IMR-90 (cell line): ENCODE data around the gene PSMD1. TPM values are rescaled to one million over a fixed set of nuclear protein-coding genes. Genes with fewer than 3 reads are reported as not detected.

Experiments
- ATAC-seq: fragments of 200-7000 bp; cut with Tn5 transposase; 2 replicates; pipeline ENCODE4 v1.9.1; 2020; ENCODE audit warnings: low read depth, mild to moderate bottlenecking, moderate library complexity
- BruUV-seq: library from RNA; stranded (reverse); fragments of 400-500 nt; replicated peaks from 2 replicates; lab custom pipeline; 2021; lab: Mats Ljungman, UMichigan
- CTCF ChIA-PET: fragments of 300-600 bp; formaldehyde crosslinking; extraction: SDS; loops from one replicate; lab custom pipeline; 2021; ENCODE audit warnings: antibody characterized with exemption; lab: Yijun Ruan, JAX
- POLR2A ChIA-PET: fragments of 300-600 bp; sonication (Branson Sonifier 250); formaldehyde crosslinking; loops from one replicate; lab custom pipeline; 2022; ENCODE audit warnings: antibody characterized with exemption; ENCODE audit not compliant: unreplicated experiment; lab: Charles Lee
- DNase-seq: peaks from one replicate; pipeline ENCODE4 v3.0.0; 2013
- H2AFZ ChIP-seq: replicated peaks from 2 replicates; pipeline ENCODE3; 2013; ENCODE audit warnings: low read length, mild to moderate bottlenecking; ENCODE audit not compliant: poor library complexity
- H2AK5ac ChIP-seq: 2 replicates; pipeline ENCODE4 v1.6.1; 2013; ENCODE audit warnings: low read depth, low read length, inconsistent platforms
- H2AK9ac ChIP-seq: replicated peaks from 2 replicates; pipeline ENCODE3; 2013; ENCODE audit warnings: mild to moderate bottlenecking, low read depth, low read length, moderate library complexity; ENCODE audit not compliant: poor library complexity
- H2BK120ac ChIP-seq: 2 replicates; pipeline ENCODE4 v1.6.1; 2013; ENCODE audit warnings: low read depth, low read length, inconsistent platforms
- H2BK15ac ChIP-seq: 3 replicates; pipeline ENCODE4 v1.6.1; 2013; ENCODE audit warnings: low read depth, low read length, inconsistent platforms
- H2BK20ac ChIP-seq: 2 replicates; pipeline ENCODE4 v1.6.1; 2013; ENCODE audit warnings: low read depth, mild to moderate bottlenecking, inconsistent platforms, low read length, moderate library complexity
- H2BK5ac ChIP-seq: 2 replicates; pipeline ENCODE4 v1.6.1; 2013; ENCODE audit warnings: mild to moderate bottlenecking, low read depth, low read length, inconsistent platforms; ENCODE audit not compliant: poor library complexity, severe bottlenecking
- H3K14ac ChIP-seq: replicated peaks from 2 replicates; pipeline ENCODE4 v1.6.1; 2013; ENCODE audit warnings: low read depth, low read length, inconsistent platforms
- H3K18ac ChIP-seq: 2 replicates; pipeline ENCODE4 v1.6.1; 2013; ENCODE audit warnings: low read depth, low read length, control low read depth
- H3K23ac ChIP-seq: 2 replicates; pipeline ENCODE4 v1.6.1; 2013; ENCODE audit warnings: low read depth, low read length, inconsistent platforms
- H3K27ac ChIP-seq: 2 replicates; pipeline ENCODE4 v1.5.1; 2013; ENCODE audit warnings: mild to moderate bottlenecking, control low read depth, low read length; ENCODE audit not compliant: insufficient read depth
- H3K27me3 ChIP-seq: 2 replicates; pipeline ENCODE4 v1.6.1; 2013; ENCODE audit warnings: low read length; ENCODE audit not compliant: control insufficient read depth, insufficient read depth
- H3K36me3 ChIP-seq: 2 replicates; pipeline ENCODE4 v1.6.1; 2013; ENCODE audit warnings: low read length, mixed read lengths; ENCODE audit not compliant: control insufficient read depth, insufficient read depth
- H3K4ac ChIP-seq: 2 replicates; pipeline ENCODE4 v1.6.1; 2013; ENCODE audit warnings: low read depth, low read length, inconsistent platforms
- H3K4me1 ChIP-seq: 2 replicates; pipeline ENCODE4 v1.6.1; 2013; ENCODE audit warnings: low read length, mixed read lengths; ENCODE audit not compliant: control insufficient read depth, insufficient read depth
- H3K4me2 ChIP-seq: 2 replicates; pipeline ENCODE4 v1.6.1; 2013; ENCODE audit warnings: low read depth, mild to moderate bottlenecking, control low read depth, low read length, moderate library complexity
- H3K4me3 ChIP-seq: 2 replicates; pipeline ENCODE4 v1.5.1; 2013; ENCODE audit warnings: low read depth, mild to moderate bottlenecking, control low read depth, low read length, moderate library complexity; ENCODE audit not compliant: insufficient read depth
- H3K56ac ChIP-seq: 2 replicates; pipeline ENCODE4 v1.6.1; 2013; ENCODE audit warnings: low read length, inconsistent platforms; ENCODE audit not compliant: insufficient read depth; ENCODE audit errors: extremely low read depth
- H3K79me1 ChIP-seq, 2 experiments: 2 replicates each; pipeline ENCODE4 v1.6.1; 2013; ENCODE audit warnings: low read length in 2 of 2, inconsistent platforms in 1 of 2, low read depth in 1 of 2
- H3K9ac ChIP-seq: 2 replicates; pipeline ENCODE4 v1.6.1; 2013; ENCODE audit warnings: low read depth, low read length, control low read depth
- H3K9me1 ChIP-seq: 2 replicates; pipeline ENCODE4 v1.6.1; 2013; ENCODE audit warnings: low read length, inconsistent platforms; ENCODE audit not compliant: insufficient read depth
- H3K9me3 ChIP-seq: 2 replicates; pipeline ENCODE4 v1.6.1; 2013; ENCODE audit warnings: low read length; ENCODE audit not compliant: control insufficient read depth, insufficient read depth
- H4K20me1 ChIP-seq: 2 replicates; pipeline ENCODE4 v1.6.1; 2013; ENCODE audit warnings: low read length, inconsistent platforms; ENCODE audit not compliant: insufficient read depth
- H4K5ac ChIP-seq: 2 replicates; pipeline ENCODE4 v1.6.1; 2013; ENCODE audit warnings: mild to moderate bottlenecking, low read depth, low read length, control low read depth
- H4K8ac ChIP-seq, 2 experiments: 2 replicates each; pipeline ENCODE4 v1.6.1; 2013; ENCODE audit warnings: low read depth in 2 of 2, low read length in 2 of 2, control low read depth in 1 of 2, inconsistent platforms in 1 of 2
- H4K91ac ChIP-seq: 2 replicates; pipeline ENCODE4 v1.6.1; 2013; ENCODE audit warnings: low read depth, low read length, inconsistent platforms; ENCODE audit not compliant: insufficient read depth
- CEBPB ChIP-seq: IDR thresholded peaks from 2 replicates; pipeline ENCODE4 v1.6.1; 2012; ENCODE audit warnings: low read depth, low read length, improper control_type of control experiment
- FOS ChIP-seq: fragments of 150-350 bp; IDR thresholded peaks from 2 replicates; pipeline ENCODE4 v1.6.1; 2016; ENCODE audit warnings: low read depth, low read length
- MAFK ChIP-seq: IDR thresholded peaks from 2 replicates; pipeline ENCODE4 v1.6.1; 2012; ENCODE audit warnings: low read depth, low read length, improper control_type of control experiment
- MXI1 ChIP-seq: IDR thresholded peaks from 2 replicates; pipeline ENCODE4 v1.6.1; 2012; ENCODE audit warnings: low read depth, mild to moderate bottlenecking, low read length, moderate library complexity, borderline replicate concordance
- NFE2L2 ChIP-seq: fragments of 150-350 bp; IDR thresholded peaks from 2 replicates; pipeline ENCODE4 v1.6.1; 2016; ENCODE audit warnings: low read depth, mild to moderate bottlenecking, low read length
- RAD21 ChIP-seq: IDR thresholded peaks from 2 replicates; pipeline ENCODE4 v1.6.1; 2012; ENCODE audit warnings: low read length, improper control_type of control experiment
- RCOR1 ChIP-seq: IDR thresholded peaks from 2 replicates; pipeline ENCODE4 v1.6.1; 2012; ENCODE audit warnings: mild to moderate bottlenecking, low read length, improper control_type of control experiment; ENCODE audit not compliant: insufficient replicate concordance
- RFX5 ChIP-seq: IDR thresholded peaks from 2 replicates; pipeline ENCODE4 v1.8.0; 2012; ENCODE audit warnings: low read depth, mild to moderate bottlenecking, low read length, moderate library complexity
- SMC3 ChIP-seq: fragments of 150-350 bp; IDR thresholded peaks from 2 replicates; pipeline ENCODE4 v1.6.1; 2016; ENCODE audit warnings: low read depth, mild to moderate bottlenecking, antibody characterized with exemption, low read length, moderate library complexity
- WGBS, 2 experiments: methylation state at CpG; one replicate each; pipeline versions ENCODE4 v1.1.5 to v1.1.7; 2013; ENCODE audit warnings: missing lambda C conversion rate in 2 of 2; ENCODE audit not compliant: insufficient read length in 1 of 2; ENCODE audit errors: extremely low coverage in 2 of 2; 5-methylcytosine and 5-hydroxymethylcytosine counted together
- dilution Hi-C: fragments of 300-500 bp; cut with HindIII; formaldehyde crosslinking; loops from one replicate; pipeline ENCODE4 v1.14.3; 2018; ENCODE audit warnings: low sequenced_read_pairs; ENCODE audit not compliant: unreplicated experiment
- in situ Hi-C: fragments of 300-500 bp; cut with MboI; formaldehyde crosslinking; loops from 3 replicates; pipeline ENCODE4 v1.14.3; 2019; ENCODE audit warnings: low sequenced_read_pairs, inconsistent platforms, mixed read lengths
- intact Hi-C: fragments of 100-400 bp; cut with micrococcal nuclease; formaldehyde crosslinking; loops from 2 replicates; pipeline ENCODE4 v1.10.0; 2022
- polyA plus RNA-seq, 3 experiments: library from polyadenylated mRNA; depleted of rRNA; stranded (reverse); fragments of >200 nt; gene quantifications; 2 replicates each; pipeline ENCODE4 v1.2.3, GENCODE V29; 2012; ENCODE audit warnings: low replicate concordance in 1 of 3
- total RNA-seq: library from RNA; depleted of rRNA; stranded (reverse); fragments of >200 nt; gene quantifications from 2 replicates; pipeline ENCODE4 v1.2.3, GENCODE V29; 2012
- TF ChIP-seq, protein P1 (sequence below): conservative IDR thresholded peaks from 2 replicates; pipeline ENCODE4 v1.5.1; 2012; ENCODE audit warnings: mild to moderate bottlenecking, low read depth, low read length, improper control_type of control experiment
- TF ChIP-seq, protein P2 (sequence below): fragments of 150-350 bp; IDR thresholded peaks from 2 replicates; pipeline ENCODE4 v1.6.1; 2016; ENCODE audit warnings: low read depth, mild to moderate bottlenecking, low read length, moderate library complexity, borderline replicate concordance

PSMD1 gene
- total and polyA plus RNA-seq, 2 of the 4 experiments (the other 2 are of a cell fraction), result 89.8 to 181 TPM

DNA sequence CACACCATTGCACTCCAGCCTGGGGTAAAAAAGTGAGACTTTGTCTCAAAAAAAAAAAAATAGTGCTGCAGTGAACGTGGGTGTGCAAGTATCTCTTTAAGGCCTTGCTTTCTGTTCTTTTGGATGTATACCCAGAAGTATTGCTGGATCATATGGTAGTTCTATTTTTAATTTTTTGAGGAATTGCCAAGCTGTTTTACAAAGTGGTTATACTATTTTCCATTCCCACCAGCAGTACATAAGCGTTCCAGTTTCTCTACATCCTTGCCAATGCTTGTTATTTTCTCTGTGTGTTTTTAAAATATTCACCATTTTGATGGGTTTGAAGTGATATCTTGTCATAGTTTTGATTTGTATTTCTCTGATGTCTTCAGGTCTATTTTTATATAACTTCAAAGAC is 154.8 kb downstream of the PSMD1 start:
- Histone ChIP-seq H2AK5ac (no peak overlapping the region), H3K27me3 (no peaks in the 10 kb centered on the region), H2BK15ac (no peak overlapping the region), H3K23ac (no peak overlapping the region), H3K4me2 (no peak overlapping the region), H3K79me1 (peaks cover 9 to 53% of the 10 kb centered on the region in 2 experiments), H3K4me3 (no peak overlapping the region), H3K27ac (no peak overlapping the region), H4K91ac (no peak overlapping the region), H2AK9ac (no peak overlapping the region), H3K9me1 (peaks cover 28% of the 10 kb centered on the region), H2AFZ (no peak overlapping the region), H4K8ac (no peak overlapping the region), H3K56ac (no peak overlapping the region), H3K14ac (no peak overlapping the region), H3K36me3 (peaks cover 51% of the 10 kb centered on the region), H3K9me3 (no peaks in the 10 kb centered on the region), H3K4me1 (peaks cover 4% of the 10 kb centered on the region), H2BK5ac (no peak overlapping the region), H3K9ac (no peak overlapping the region), H2BK120ac (no peak overlapping the region), H4K20me1 (peaks cover 3% of the 10 kb centered on the region; the same call in 1 of the 2 replicates), H4K5ac (no peak overlapping the region), H3K4ac (no peak overlapping the region), H2BK20ac (no peak overlapping the region), H3K18ac (no peak overlapping the region)
- intact Hi-C loops, result no loop called here
- ATAC-seq (no peak), DNase-seq (no peak)
- no TSS peak for BruUV-seq
- WGBS, 2 experiments, result no CpG with 5 or more reads among the region's 2 CpGs
- TF ChIP-seq RAD21, result no peak
- TF ChIP-seq, protein P1, sequence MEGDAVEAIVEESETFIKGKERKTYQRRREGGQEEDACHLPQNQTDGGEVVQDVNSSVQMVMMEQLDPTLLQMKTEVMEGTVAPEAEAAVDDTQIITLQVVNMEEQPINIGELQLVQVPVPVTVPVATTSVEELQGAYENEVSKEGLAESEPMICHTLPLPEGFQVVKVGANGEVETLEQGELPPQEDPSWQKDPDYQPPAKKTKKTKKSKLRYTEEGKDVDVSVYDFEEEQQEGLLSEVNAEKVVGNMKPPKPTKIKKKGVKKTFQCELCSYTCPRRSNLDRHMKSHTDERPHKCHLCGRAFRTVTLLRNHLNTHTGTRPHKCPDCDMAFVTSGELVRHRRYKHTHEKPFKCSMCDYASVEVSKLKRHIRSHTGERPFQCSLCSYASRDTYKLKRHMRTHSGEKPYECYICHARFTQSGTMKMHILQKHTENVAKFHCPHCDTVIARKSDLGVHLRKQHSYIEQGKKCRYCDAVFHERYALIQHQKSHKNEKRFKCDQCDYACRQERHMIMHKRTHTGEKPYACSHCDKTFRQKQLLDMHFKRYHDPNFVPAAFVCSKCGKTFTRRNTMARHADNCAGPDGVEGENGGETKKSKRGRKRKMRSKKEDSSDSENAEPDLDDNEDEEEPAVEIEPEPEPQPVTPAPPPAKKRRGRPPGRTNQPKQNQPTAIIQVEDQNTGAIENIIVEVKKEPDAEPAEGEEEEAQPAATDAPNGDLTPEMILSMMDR, result no peak
- no peak for TF ChIP-seq MXI1
- no peak for TF ChIP-seq SMC3
- TF ChIP-seq NFE2L2, result no peak
- no peak for TF ChIP-seq FOS
- no peak for TF ChIP-seq RCOR1
- TF ChIP-seq RFX5, result no peak
- TF ChIP-seq CEBPB, result no peak
- TF ChIP-seq, protein P2, sequence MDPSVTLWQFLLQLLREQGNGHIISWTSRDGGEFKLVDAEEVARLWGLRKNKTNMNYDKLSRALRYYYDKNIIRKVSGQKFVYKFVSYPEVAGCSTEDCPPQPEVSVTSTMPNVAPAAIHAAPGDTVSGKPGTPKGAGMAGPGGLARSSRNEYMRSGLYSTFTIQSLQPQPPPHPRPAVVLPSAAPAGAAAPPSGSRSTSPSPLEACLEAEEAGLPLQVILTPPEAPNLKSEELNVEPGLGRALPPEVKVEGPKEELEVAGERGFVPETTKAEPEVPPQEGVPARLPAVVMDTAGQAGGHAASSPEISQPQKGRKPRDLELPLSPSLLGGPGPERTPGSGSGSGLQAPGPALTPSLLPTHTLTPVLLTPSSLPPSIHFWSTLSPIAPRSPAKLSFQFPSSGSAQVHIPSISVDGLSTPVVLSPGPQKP, result no peak
- no peak for TF ChIP-seq MAFK
- CTCF ChIA-PET, result interaction anchor here (0.6 kb wide), 1 partner anchor 44 kb away, joined by 3 read pairs; no protein-coding TSS in a partner anchor
- POLR2A ChIA-PET, result no interaction called here
- in situ Hi-C loops, result no loop called here
- dilution Hi-C loops, result no loop called here
